Iris pigment epithelial cell (primary cell): Measurements from ENCODE around the gene MEI1.

Experiments used
- DNase-seq: peaks from one replicate; pipeline ENCODE4 v3.0.0-alpha.2; 2011; ENCODE audit warnings: low read depth

Gene MEI1

GRCh38 chr22:41782751-41783150, 83.4 kb downstream of the MEI1 start:
- no peak for DNase-seq

DNA sequence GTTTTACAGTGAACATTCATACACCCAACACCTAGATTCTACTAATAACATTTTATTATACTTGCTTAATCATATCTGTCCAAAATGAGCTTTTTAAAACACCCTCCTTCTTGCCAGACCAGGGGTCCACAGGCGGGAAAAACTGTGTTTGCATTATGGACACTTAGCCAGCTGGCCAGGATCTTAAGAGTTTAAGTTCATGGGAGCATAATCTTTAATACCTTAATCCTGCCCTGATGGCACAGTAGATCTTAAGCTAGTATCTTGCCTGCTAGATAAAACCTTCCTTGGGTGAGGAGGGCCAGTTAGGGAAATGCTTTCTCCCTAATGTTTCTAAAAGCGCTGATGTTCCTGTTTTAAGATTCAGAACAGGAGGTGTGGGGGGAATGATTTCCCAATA, 88.0 kb downstream of the MEI1 start:
- DNase-seq, result no peak

GRCh38 chr22:41793871-41794270, 94.6 kb downstream of the MEI1 start:
- DNase-seq, result no peak

DNA sequence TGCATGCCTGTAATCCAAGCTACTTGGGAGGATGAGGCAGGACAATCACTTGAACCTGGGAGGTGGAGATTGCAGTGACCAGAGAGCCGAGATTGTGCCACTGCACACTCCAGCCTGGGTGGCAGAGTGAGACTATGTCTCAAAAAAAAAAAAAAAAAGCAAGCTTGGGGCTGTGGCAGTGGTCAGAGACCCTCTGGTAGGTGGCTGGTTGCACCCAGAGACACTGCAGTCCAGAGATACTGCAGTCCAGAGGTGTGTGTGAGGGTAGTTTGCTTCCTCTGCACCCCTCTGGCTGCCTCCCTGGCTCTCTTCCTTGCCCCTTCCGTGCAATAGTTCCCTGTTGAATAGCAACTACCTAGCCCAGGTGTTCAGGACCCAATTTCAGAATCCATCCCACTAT, 99.4 kb downstream of the MEI1 start:
- no peak for DNase-seq

- peak; percentile 10 for DNase-seq
Observed at GRCh38 chr22:41799486-41800347, 100.4 kb downstream of the MEI1 start.

DNA sequence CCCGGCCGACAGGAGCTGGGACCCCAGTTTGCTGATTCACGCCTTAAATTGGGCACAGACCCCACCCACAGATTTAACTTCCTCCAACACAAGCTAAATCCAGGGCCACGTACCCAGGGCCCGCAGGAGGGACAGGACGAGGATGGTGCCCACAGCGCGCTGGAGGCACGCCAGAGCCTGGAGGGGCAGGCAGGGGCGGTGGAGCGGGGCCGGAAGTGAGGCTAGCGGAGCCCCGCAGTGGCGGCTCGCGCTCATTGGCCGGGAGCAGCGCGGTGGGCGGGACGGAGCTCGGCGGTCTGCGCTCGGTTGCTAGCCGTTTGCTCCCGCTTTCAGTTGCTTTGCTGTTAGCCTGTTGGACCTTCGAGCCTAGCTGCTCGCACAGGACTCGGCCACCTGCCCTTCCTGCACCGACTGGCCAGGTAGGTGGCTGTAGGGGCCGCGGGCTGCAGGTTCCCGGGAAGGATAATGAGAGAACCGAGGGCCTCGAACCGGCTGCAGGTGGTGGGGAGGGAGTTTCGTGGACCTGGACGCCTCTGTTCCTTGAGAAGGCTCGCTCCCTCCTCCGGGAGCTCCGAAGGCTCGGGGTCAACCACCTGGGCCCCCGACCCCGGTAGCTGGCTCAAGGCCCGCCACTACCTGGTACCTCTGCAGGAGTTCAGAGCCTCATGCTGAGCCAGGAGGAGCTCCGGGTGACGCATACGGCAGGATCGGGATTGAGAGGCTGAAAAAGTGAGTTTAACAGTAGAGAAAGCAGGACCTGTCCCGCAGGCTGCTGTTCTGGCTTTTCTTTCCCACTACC, 101.2 kb downstream of the MEI1 start, which contains the start of gene CCDC134:
CCDC134 (plus strand) TSS at position 332 of the 799 bp plus-strand sequence. CDS start 8,212 bp downstream, outside the sequence.
- peak; percentile 76 for DNase-seq

GRCh38 chr22:41801147-41801819, 102.0 kb downstream of the MEI1 start:
- DNase-seq, result no peak

DNA sequence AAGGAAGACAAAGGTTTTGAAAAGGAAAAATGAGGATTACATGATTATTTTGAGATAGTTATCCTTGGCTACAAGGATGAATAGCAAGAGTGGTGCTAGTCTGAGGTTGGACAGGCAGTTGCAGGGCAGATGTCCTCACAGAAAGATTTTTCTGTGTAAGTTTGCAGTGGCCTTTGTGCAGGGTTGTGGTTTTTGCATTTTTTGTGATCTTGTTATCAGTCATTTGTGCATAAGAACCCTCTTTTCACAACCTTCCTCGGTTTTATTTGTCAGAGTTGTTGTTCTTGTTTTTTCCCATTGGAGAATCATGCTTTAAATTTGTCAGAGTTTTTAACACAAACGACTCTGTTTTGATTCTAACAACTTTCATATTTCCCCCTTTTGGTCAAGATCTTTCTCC, 102.6 kb downstream of the MEI1 start:
- DNase-seq, result no peak

GRCh38 chr22:41805639-41806038, 106.3 kb downstream of the MEI1 start:
- no peak for DNase-seq

DNA sequence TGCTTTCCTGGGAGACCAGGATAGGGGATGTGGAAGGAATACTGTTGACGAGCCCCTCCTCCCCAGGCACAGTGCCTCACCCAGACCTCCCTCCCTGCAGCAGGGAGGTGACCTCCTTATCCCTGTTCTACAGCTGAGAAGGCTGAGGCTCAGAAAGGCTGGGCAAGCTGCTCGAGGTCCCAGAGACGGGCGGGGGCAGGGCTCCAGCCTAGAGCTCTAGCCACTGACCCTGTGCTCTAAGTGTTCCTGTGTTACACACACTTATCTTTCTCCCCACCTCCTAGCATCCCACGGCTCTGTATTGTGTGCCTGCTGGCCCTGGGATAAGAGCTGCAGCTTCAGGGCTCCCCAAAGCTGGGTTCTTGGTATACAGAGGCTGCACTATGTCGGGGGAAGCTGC, 109.1 kb downstream of the MEI1 start:
- DNase-seq, result no peak

DNA sequence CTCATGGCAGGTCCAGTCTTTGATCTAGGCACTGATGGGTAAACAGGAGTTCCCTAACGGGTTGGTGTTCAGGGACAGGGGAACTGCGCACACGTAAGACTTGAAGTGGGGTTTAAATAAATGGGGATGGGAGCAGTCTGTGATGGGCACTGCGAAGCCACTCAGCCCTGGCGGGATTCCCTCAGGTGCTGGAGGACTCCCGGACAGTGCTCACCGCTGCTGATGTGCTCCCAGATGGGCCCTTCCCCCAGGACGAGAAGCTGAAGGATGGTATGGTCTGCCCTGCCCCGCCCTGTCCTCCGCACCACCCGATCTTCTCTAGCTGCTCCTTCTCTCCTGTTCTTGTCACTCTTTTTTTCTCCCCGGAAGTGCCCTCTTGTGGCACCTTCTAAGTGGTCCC, 110.7 kb downstream of the MEI1 start:
- DNase-seq, result no peak

DNA sequence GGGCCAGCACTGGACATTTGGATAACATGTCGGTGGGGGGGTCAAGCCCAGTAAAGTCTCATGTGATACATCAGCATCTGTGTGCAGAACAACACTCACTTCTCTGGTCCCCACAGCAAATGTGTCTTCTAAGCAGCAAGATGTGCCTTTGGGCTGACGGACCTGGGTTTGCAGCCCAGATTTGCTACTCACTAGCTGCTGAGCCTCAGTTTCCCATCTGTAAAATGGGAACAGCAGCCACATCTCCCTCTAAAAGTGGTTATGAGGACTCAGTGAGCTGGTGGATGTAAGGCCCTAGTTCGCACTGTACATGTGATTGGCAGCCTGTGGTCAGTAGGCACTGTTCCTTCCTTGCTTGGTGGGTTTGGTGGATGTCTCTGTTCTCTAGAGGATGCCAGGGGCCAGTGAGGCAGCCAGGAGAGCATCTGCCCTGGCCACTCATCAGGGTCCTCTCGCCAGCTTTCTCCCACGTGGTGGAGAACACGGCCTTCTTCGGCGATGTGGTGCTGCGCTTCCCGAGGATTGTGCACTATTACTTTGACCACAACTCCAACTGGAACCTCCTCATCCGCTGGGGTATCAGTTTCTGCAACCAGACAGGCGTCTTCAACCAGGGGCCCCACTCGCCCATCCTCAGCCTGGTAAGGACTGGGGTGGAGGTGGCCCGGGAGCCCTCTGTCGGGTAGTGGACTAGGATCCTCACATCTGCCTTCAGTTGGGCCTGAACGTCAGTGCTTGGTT, 113.7 kb downstream of the MEI1 start:
- no peak for DNase-seq

- no peak for DNase-seq
Observed at GRCh38 chr22:41813726-41814410, 114.6 kb downstream of the MEI1 start.

GRCh38 chr22:41815716-41816115, 116.4 kb downstream of the MEI1 start:
- DNase-seq, result no peak

- DNase-seq, result no peak
Observed at GRCh38 chr22:41816241-41816640, 116.9 kb downstream of the MEI1 start.

GRCh38 chr22:41816871-41817270, 117.6 kb downstream of the MEI1 start:
- DNase-seq, result no peak

DNA sequence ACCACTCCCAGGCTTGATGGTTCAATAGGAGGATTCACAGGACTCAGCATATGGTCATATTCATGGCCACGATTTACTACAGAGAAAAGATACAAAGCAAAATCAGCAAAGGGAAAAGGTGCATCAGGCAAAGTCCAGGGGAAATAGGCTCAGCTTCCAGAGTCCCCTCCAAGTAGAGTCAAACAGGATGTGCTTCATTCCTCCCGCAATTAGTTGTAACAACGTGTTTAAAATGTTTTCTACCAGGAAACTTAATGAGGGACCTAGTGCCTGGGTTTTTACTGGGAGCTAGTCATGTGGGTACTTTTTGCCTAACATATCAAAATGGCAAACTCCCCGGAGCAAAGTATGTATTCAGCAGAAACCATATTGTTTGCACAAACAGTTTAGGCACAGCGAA, 118.7 kb downstream of the MEI1 start:
- no peak for DNase-seq

GRCh38 chr22:41818596-41818995, 119.3 kb downstream of the MEI1 start:
- DNase-seq, result no peak

DNA sequence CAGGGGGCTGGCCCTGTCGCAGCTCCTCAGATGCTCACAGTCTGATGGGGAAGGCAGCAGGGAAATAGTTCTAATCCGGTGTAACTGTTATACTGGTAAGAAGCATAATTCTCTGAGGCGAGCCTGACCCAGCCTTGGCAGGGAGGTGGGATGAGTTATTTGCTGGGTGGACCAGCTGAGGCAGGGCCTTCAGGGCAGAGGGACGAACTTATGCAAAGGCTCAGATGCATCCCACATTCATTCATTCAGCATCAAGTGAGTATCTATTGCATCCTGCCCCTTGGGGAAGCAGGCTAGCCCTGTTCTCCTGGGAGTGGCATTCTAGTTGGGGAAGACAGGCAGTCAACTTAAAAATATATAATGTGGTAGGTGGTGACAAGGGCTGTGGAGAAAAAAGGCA, 120.0 kb downstream of the MEI1 start:
- DNase-seq, result no peak

DNA sequence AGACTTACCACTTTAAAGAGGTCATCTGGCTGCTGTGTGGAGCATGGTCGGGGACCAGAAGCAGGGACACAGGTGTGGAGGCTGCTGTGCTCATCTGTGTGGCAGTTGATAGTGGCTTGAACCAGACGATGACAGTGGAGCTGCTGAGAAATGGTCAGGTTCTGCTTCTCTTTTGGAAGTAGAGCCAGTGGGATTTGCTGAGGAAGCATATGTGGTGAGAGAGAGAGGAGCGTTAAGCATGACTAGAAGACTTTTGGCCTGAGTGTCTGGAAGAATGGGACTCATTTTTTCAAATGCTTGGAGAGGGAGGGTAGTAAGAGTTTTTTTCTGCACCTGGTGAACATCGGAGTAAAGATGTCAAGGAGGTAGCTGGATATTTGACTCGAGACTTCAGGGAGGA, 121.1 kb downstream of the MEI1 start:
- no peak for DNase-seq
